HepG2 (cell line): Measurements from ENCODE around the gene KCND2. TPM values are rescaled to one million over a fixed set of nuclear protein-coding genes. Genes with fewer than 3 reads are reported as not detected.

Experiments
- ATAC-seq: fragments of 200-7000 bp; cut with Tn5 transposase; 3 replicates; pipeline ENCODE4 v1.9.1; 2020; ENCODE audit warnings: mild to moderate bottlenecking, moderate library complexity
- BruUV-seq: library from RNA; stranded (reverse); fragments of 400-500 nt; replicated peaks from 2 replicates; lab custom pipeline; 2021; lab: Mats Ljungman, UMichigan
- CTCF ChIA-PET: fragments of 300-600 bp; formaldehyde crosslinking; extraction: SDS; loops from one replicate; lab custom pipeline; 2021; ENCODE audit warnings: low total read pairs, inconsistent platforms, low intra/inter-chr PET ratio; lab: Yijun Ruan, JAX
- POLR2A ChIA-PET: fragments of 350-600 bp; sonication (Branson Sonifier 250); formaldehyde crosslinking; loops from one replicate; lab custom pipeline; 2020; ENCODE audit warnings: antibody characterized with exemption, inconsistent platforms; lab: Yijun Ruan, JAX
- DNase-seq: peaks from one replicate; pipeline ENCODE4 v3.0.0-alpha.2; 2015; ENCODE audit warnings: low spot score
- FAIRE-seq: peaks from 3 replicates; lab custom pipeline; 2011; peaks lifted over from hg19 to GRCh38; lab: Jason Lieb, UNC
- H2AFZ ChIP-seq: one replicate; pipeline ENCODE4 v1.6.1; 2011; ENCODE audit warnings: low read length, inconsistent platforms
- H3K27ac ChIP-seq: fragments of 300-600 bp; 3 replicates; pipeline ENCODE4 v1.8.0; 2011; ENCODE audit warnings: mixed run types, mild to moderate bottlenecking, mixed read lengths, low read length, inconsistent platforms; ENCODE audit not compliant: insufficient read depth; ENCODE audit errors: extremely low read length
- H3K27me3 ChIP-seq, 2 experiments: fragments of 200-600 bp in 1 of 2; 2 replicates in 1 of 2; 3 replicates in 1 of 2; pipeline versions ENCODE4 v1.6.0 to v1.8.0; 2011; ENCODE audit warnings: low read length in 2 of 2, mild to moderate bottlenecking in 2 of 2, moderate library complexity in 2 of 2, inconsistent platforms in 1 of 2; ENCODE audit not compliant: insufficient read depth in 2 of 2, control insufficient read depth in 1 of 2
- H3K36me3 ChIP-seq, 2 experiments: fragments of 200-600 bp in 1 of 2; replicated peaks in 1 of 2; 2 replicates in 1 of 2; 3 replicates in 1 of 2; pipeline versions ENCODE4 v1.5.1 to v1.8.0; 2011; ENCODE audit warnings: low read length in 2 of 2, inconsistent platforms in 1 of 2; ENCODE audit not compliant: insufficient read depth in 2 of 2, control insufficient read depth in 1 of 2
- H3K4me1 ChIP-seq: 2 replicates; pipeline ENCODE4 v1.5.1; 2012; ENCODE audit warnings: low read length, inconsistent platforms; ENCODE audit not compliant: insufficient read depth
- H3K4me2 ChIP-seq: 2 replicates; pipeline ENCODE4 v1.6.0; 2011; ENCODE audit warnings: low read depth, low read length, inconsistent platforms
- H3K4me3 ChIP-seq, 3 experiments: fragments of 200-600 bp in 1 of 3; sonication (generic), shearing (Covaris generic) in 1 of 3; replicated peaks in 1 of 3; 2 replicates each; pipeline ENCODE4 v1.5.1; 2011 to 2016; ENCODE audit warnings: low read length in 3 of 3, inconsistent platforms in 2 of 3, low read depth in 2 of 3, mild to moderate bottlenecking in 2 of 3, control low read depth in 1 of 3, mixed read lengths in 1 of 3; ENCODE audit not compliant: insufficient read depth in 1 of 3
- H3K79me2 ChIP-seq: one replicate; pipeline ENCODE4 v1.6.1; 2011; ENCODE audit warnings: low read length, inconsistent platforms; ENCODE audit not compliant: insufficient read depth
- H3K9ac ChIP-seq: 2 replicates; pipeline ENCODE4 v1.6.0; 2011; ENCODE audit warnings: mild to moderate bottlenecking, low read depth, low read length, inconsistent platforms; ENCODE audit not compliant: insufficient read depth
- H3K9me3 ChIP-seq: 2 replicates; pipeline ENCODE4 v1.5.1; 2012; ENCODE audit warnings: mild to moderate bottlenecking, low read length
- H4K20me1 ChIP-seq: 2 replicates; pipeline ENCODE4 v1.6.0; 2011; ENCODE audit warnings: inconsistent platforms, mild to moderate bottlenecking, low read length, moderate library complexity; ENCODE audit not compliant: insufficient read depth
- ASH2L ChIP-seq: fragments of 300-600, 200-600 bp; sonication (generic); IDR thresholded peaks from 2 replicates; pipeline ENCODE4 v1.7.0; 2017; ENCODE audit warnings: low read depth, mild to moderate bottlenecking, moderate library complexity, mixed read lengths, low read length; ENCODE audit not compliant: insufficient read length
- GFI1 ChIP-seq: sonication (generic); formaldehyde crosslinking; IDR thresholded peaks from 2 replicates; pipeline ENCODE4 v1.5.0; 2020; ENCODE audit warnings: missing genetic modification reagents, mild to moderate bottlenecking, borderline replicate concordance
- HMGA1 ChIP-seq: sonication (generic); formaldehyde crosslinking; conservative IDR thresholded peaks from 2 replicates; pipeline ENCODE4 v1.4.0; 2020; ENCODE audit warnings: missing genetic modification reagents
- JDP2 ChIP-seq: sonication (generic); formaldehyde crosslinking; IDR thresholded peaks from 2 replicates; pipeline ENCODE4 v1.8.1; 2022; ENCODE audit warnings: missing genetic modification reagents, borderline replicate concordance
- NCOA1 ChIP-seq: sonication (generic); formaldehyde crosslinking; IDR thresholded peaks from 2 replicates; pipeline ENCODE4 v1.9.0; 2021; ENCODE audit warnings: missing genetic modification reagents
- ZBTB21 ChIP-seq: sonication (generic); formaldehyde crosslinking; IDR thresholded peaks from 2 replicates; pipeline ENCODE4 v1.4.0; 2020; ENCODE audit warnings: missing genetic modification reagents
- ZBTB8A ChIP-seq: sonication (generic); formaldehyde crosslinking; IDR thresholded peaks from 2 replicates; pipeline ENCODE4 v1.4.0; 2020; ENCODE audit warnings: mild to moderate bottlenecking, low read depth, missing genetic modification reagents, borderline replicate concordance
- ZNF253 ChIP-seq: sonication (generic); formaldehyde crosslinking; IDR thresholded peaks from 2 replicates; pipeline ENCODE4 v1.8.0; 2022; ENCODE audit warnings: mild to moderate bottlenecking, missing genetic modification reagents, borderline replicate concordance
- ZNF317 ChIP-seq: sonication (generic); formaldehyde crosslinking; IDR thresholded peaks from 2 replicates; pipeline ENCODE4 v1.5.0; 2020; ENCODE audit warnings: mild to moderate bottlenecking, missing genetic modification reagents
- ZNF432 ChIP-seq: sonication (generic); formaldehyde crosslinking; IDR thresholded peaks from 2 replicates; pipeline ENCODE4 v1.5.0; 2020; ENCODE audit warnings: missing genetic modification reagents, mild to moderate bottlenecking, borderline replicate concordance
- ZNF441 ChIP-seq: sonication (generic); formaldehyde crosslinking; IDR thresholded peaks from 2 replicates; pipeline ENCODE4 v1.7.0; 2021; ENCODE audit warnings: missing genetic modification reagents, borderline replicate concordance
- ZNF501 ChIP-seq: sonication (generic); formaldehyde crosslinking; IDR thresholded peaks from 2 replicates; pipeline ENCODE4 v1.5.1; 2020; ENCODE audit warnings: mild to moderate bottlenecking, moderate library complexity, missing genetic modification reagents
- ZNF883 ChIP-seq: sonication (generic); formaldehyde crosslinking; IDR thresholded peaks from 2 replicates; pipeline ENCODE4 v1.5.1; 2020; ENCODE audit warnings: mild to moderate bottlenecking, missing genetic modification reagents; ENCODE audit errors: not compliant biosample characterization
- WGBS: methylation state at CpG from one replicate; pipeline ENCODE4 v1.1.6; 2017; ENCODE audit warnings: low lambda C conversion rate; 5-methylcytosine and 5-hydroxymethylcytosine counted together
- in situ Hi-C: cut with HindIII; loops from 2 replicates; pipeline ENCODE4 v1.10.0; 2017; ENCODE audit warnings: low pct_unique_long_range_greater_than_20kb; ENCODE audit not compliant: extremely low pct_ligation_motif_present
- intact Hi-C: fragments of 100-400 bp; cut with micrococcal nuclease; formaldehyde crosslinking; loops from one replicate; pipeline ENCODE4 v1.10.0; 2022; ENCODE audit not compliant: unreplicated experiment
- polyA plus RNA-seq, 8 experiments: library from polyadenylated mRNA; depleted of rRNA in 3 of 8; stranded (reverse) in 7 of 8; unstranded in 1 of 8; fragments of >200 nt; fragmentation: Illumina TruSeq in 4 of 8; extraction: Trizol in 4 of 8; gene quantifications; 2 replicates each; pipeline versions ENCODE4 v1.2.1 to v1.2.3, GENCODE V29; 2011 to 2016; ENCODE audit warnings: low read depth in 4 of 8, missing spikeins in 1 of 8, mixed read lengths in 1 of 8; ENCODE audit not compliant: insufficient read depth in 1 of 8
- total RNA-seq, 5 experiments: library from RNA; depleted of rRNA; stranded (reverse); fragments of >200 nt; fragmentation: Illumina TruSeq; extraction: Trizol; gene quantifications; 2 replicates each; pipeline ENCODE4 v1.2.3, GENCODE V29; 2016; ENCODE audit warnings: low read depth in 1 of 5
- TF ChIP-seq, protein P1 (sequence below): IDR thresholded peaks from 2 replicates; pipeline ENCODE4 v1.6.1; 2016; ENCODE audit warnings: low read depth
- TF ChIP-seq, protein P2 (sequence below): fragments of 450-650 bp; IDR thresholded peaks from 2 replicates; pipeline ENCODE4 v1.6.1; 2017; ENCODE audit warnings: mild to moderate bottlenecking

The KCND2 gene
- total and polyA plus RNA-seq, 2 of the 13 experiments (the other 11 are each of a cell fraction or from before 2014, with no cell fraction given), result not detected

DNA sequence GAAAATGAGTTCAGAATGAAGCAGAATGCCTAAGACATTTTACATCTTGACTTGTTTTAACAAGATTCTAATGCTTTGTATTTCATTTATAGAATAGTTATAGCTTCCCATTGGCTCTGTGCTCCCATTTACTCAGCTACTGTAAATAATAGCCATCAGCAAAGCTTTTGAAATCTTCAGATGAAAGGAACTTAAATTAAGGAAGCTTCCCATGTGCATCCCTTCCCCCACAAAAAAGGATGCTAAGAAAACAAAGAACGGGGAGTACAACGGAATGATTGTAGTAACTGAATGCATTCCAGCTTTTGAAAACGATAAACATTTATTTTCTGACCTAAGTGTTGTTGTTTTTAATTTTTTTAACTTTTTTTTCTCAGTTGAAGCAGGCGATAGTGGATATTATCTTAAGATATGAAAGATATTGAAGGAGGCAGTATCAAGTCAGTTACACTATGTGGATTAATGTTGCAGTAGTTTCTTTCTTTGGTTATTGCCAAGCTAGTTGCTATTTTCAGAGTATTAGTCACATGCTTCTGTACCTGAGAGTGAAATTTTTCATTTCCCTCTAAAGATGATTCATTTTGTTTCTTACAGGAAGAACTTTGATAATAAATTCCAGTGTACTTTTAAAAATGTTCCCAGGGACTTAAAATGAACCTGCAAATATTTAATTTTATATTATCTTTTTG is 129.2 kb downstream of the KCND2 start:
- Histone ChIP-seq H3K4me3 (no peak overlapping the region), H3K27me3 (no peaks in the 10 kb centered on the region), H2AFZ (no peak overlapping the region), H3K4me2 (no peak overlapping the region), H3K36me3 (no peaks in the 10 kb centered on the region), H3K4me1 (no peaks in the 10 kb centered on the region), H3K9ac (no peak overlapping the region), H3K79me2 (no peaks in the 10 kb centered on the region), H3K9me3 (no peaks in the 10 kb centered on the region), H4K20me1 (no peaks in the 10 kb centered on the region), H3K27ac (no peak overlapping the region)
- FAIRE-seq, result no peak
- WGBS, result 0% methylated on average over 4 of the region's 4 CpGs
- intact Hi-C loops (no loop called here), in situ Hi-C loops (no loop called here)
- POLR2A ChIA-PET, result no interaction called here
- TF ChIP-seq, protein P1, sequence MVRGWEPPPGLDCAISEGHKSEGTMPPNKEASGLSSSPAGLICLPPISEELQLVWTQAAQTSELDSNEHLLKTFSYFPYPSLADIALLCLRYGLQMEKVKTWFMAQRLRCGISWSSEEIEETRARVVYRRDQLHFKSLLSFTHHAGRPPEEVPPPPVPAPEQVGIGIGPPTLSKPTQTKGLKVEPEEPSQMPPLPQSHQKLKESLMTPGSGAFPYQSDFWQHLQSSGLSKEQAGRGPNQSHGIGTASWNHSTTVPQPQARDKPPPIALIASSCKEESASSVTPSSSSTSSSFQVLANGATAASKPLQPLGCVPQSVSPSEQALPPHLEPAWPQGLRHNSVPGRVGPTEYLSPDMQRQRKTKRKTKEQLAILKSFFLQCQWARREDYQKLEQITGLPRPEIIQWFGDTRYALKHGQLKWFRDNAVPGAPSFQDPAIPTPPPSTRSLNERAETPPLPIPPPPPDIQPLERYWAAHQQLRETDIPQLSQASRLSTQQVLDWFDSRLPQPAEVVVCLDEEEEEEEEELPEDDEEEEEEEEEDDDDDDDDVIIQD (CRISPR knock-in tag), result no peak
- TF ChIP-seq NCOA1 (CRISPR knock-in tag) (no peak), ZBTB21 (no peak), ZBTB8A (no peak)
- no peak for DNase-seq
- CTCF ChIA-PET, result no interaction called here
- BruUV-seq, result no TSS peak
- ATAC-seq, result no peak

DNA sequence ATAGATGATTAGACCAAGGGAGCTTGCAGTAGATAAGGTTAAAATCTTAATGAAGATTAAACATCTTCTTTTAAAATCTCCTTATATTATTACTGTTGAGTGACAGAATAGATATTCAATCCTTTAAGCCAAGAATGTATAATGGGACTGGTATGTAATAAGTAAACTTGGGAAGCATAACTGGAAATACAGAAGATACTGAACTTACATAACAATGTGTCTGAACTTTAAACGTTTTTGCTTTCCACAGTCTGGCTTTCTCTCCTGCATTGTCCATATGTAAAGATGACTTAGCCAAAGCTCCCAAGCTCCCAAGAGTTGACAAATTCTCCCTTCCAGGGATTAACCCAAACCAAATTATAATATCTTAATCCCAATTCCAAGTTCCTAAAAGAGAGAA is 129.8 kb downstream of the KCND2 start:
- H3K79me2 ChIP-seq, result no peaks in the 10 kb centered on the region
- ATAC-seq, result no peak
- H3K4me3 ChIP-seq, result no peak overlapping the region
- no peak overlapping the region for H3K4me2 ChIP-seq
- no peak for DNase-seq
- H3K9me3 ChIP-seq, result no peaks in the 10 kb centered on the region
- POLR2A ChIA-PET, result no interaction called here
- H3K27ac ChIP-seq, result no peak overlapping the region
- no peaks in the 10 kb centered on the region for H3K27me3 ChIP-seq
- no peak overlapping the region for H2AFZ ChIP-seq
- FAIRE-seq, result no peak
- H3K36me3 ChIP-seq, result no peaks in the 10 kb centered on the region
- WGBS, result 0% methylated on average over 1 of the region's 1 CpG
- H3K4me1 ChIP-seq, result no peaks in the 10 kb centered on the region
- H3K9ac ChIP-seq, result no peak overlapping the region
- in situ Hi-C loops, result no loop called here
- CTCF ChIA-PET, result no interaction called here
- no peaks in the 10 kb centered on the region for H4K20me1 ChIP-seq
- intact Hi-C loops, result no loop called here
- no TSS peak for BruUV-seq
- TF ChIP-seq ZNF501 (CRISPR knock-in tag) (no peak), ZNF432 (CRISPR knock-in tag) (no peak), ZNF253 (CRISPR knock-in tag) (no peak), GFI1 (CRISPR knock-in tag) (no peak), ZNF441 (CRISPR knock-in tag) (no peak), ZNF317 (CRISPR knock-in tag) (no peak), ASH2L (no peak), ZNF883 (CRISPR knock-in tag) (no peak), JDP2 (CRISPR knock-in tag) (no peak), HMGA1 (CRISPR knock-in tag) (no peak)
- TF ChIP-seq, protein P2, sequence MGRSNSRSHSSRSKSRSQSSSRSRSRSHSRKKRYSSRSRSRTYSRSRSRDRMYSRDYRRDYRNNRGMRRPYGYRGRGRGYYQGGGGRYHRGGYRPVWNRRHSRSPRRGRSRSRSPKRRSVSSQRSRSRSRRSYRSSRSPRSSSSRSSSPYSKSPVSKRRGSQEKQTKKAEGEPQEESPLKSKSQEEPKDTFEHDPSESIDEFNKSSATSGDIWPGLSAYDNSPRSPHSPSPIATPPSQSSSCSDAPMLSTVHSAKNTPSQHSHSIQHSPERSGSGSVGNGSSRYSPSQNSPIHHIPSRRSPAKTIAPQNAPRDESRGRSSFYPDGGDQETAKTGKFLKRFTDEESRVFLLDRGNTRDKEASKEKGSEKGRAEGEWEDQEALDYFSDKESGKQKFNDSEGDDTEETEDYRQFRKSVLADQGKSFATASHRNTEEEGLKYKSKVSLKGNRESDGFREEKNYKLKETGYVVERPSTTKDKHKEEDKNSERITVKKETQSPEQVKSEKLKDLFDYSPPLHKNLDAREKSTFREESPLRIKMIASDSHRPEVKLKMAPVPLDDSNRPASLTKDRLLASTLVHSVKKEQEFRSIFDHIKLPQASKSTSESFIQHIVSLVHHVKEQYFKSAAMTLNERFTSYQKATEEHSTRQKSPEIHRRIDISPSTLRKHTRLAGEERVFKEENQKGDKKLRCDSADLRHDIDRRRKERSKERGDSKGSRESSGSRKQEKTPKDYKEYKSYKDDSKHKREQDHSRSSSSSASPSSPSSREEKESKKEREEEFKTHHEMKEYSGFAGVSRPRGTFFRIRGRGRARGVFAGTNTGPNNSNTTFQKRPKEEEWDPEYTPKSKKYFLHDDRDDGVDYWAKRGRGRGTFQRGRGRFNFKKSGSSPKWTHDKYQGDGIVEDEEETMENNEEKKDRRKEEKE, result no peak
